ENCODE results near the gene DISP1.

Gene DISP1

GRCh38 chr1:222814536-222815439 is at the start of gene DISP1:
Gene DISP1 (plus strand): TSS chr1:222815039. CDS start chr1:222942824, 127,785 bp downstream.
- H3K27ac ChIP-seq = peak within 1 kb of the TSS; percentile 83

GRCh38 chr1:222767152-222767571 is 47.7 kb upstream of the DISP1 start:
- DNase-seq (ENCODE audit: low read depth, low spot score) = no peak
- no peak overlapping the region for H3K27ac ChIP-seq

More at GRCh38 chr1:222814536-222815439, at the start of gene DISP1:
- no peak for DNase-seq (ENCODE audit: low read depth, low spot score)

GRCh38 chr1:222768592-222768991 is 46.2 kb upstream of the DISP1 start:
- no peak overlapping the region for H3K27ac ChIP-seq
- no peak for DNase-seq (ENCODE audit: low read depth, low spot score)

GRCh38 chr1:222769181-222769580 is 45.7 kb upstream of the DISP1 start:
- no peak for DNase-seq (ENCODE audit: low read depth, low spot score)
- no peak overlapping the region for H3K27ac ChIP-seq

- H3K27ac ChIP-seq = no peak overlapping the region
- DNase-seq (ENCODE audit: low read depth, low spot score) = no peak
Measured at GRCh38 chr1:222769971-222770620, 44.7 kb upstream of the DISP1 start.

- DNase-seq (ENCODE audit: low read depth, low spot score) = no peak
Measured at GRCh38 chr1:222772996-222773379, 41.9 kb upstream of the DISP1 start.

GRCh38 chr1:222777463-222777862 is 37.4 kb upstream of the DISP1 start:
- peak; percentile 80 for DNase-seq (ENCODE audit: low read depth, low spot score)
- peak overlapping the region; percentile 46 for H3K27ac ChIP-seq

More at GRCh38 chr1:222772996-222773379, 41.9 kb upstream of the DISP1 start:
- no peak overlapping the region for H3K27ac ChIP-seq

GRCh38 chr1:222777977-222778376 is 36.9 kb upstream of the DISP1 start:
- peak; percentile 77 for DNase-seq (ENCODE audit: low read depth, low spot score)
- peak overlapping the region; percentile 46 for H3K27ac ChIP-seq

GRCh38 chr1:222781251-222781650 is 33.6 kb upstream of the DISP1 start:
- no peak overlapping the region for H3K27ac ChIP-seq
- DNase-seq (ENCODE audit: low read depth, low spot score) = no peak

- no peak overlapping the region for H3K27ac ChIP-seq
- DNase-seq (ENCODE audit: low read depth, low spot score) = no peak
Measured at GRCh38 chr1:222783051-222783450, 31.8 kb upstream of the DISP1 start.

- DNase-seq (ENCODE audit: low read depth, low spot score) = no peak
- no peak overlapping the region for H3K27ac ChIP-seq
Measured at GRCh38 chr1:222784371-222784770, 30.5 kb upstream of the DISP1 start.

- DNase-seq (ENCODE audit: low read depth, low spot score) = no peak
- H3K27ac ChIP-seq = no peak overlapping the region
Measured at GRCh38 chr1:222784916-222785315, 29.9 kb upstream of the DISP1 start.

GRCh38 chr1:222785529-222785928 is 29.3 kb upstream of the DISP1 start:
- H3K27ac ChIP-seq = no peak overlapping the region
- no peak for DNase-seq (ENCODE audit: low read depth, low spot score)

GRCh38 chr1:222786121-222786520 is 28.7 kb upstream of the DISP1 start:
- DNase-seq (ENCODE audit: low read depth, low spot score) = no peak
- no peak overlapping the region for H3K27ac ChIP-seq

GRCh38 chr1:222787729-222788128 is 27.1 kb upstream of the DISP1 start:
- DNase-seq (ENCODE audit: low read depth, low spot score) = no peak

GRCh38 chr1:222788402-222789156 is 26.3 kb upstream of the DISP1 start:
- H3K27ac ChIP-seq = no peak overlapping the region
- DNase-seq (ENCODE audit: low read depth, low spot score) = no peak

More at GRCh38 chr1:222787729-222788128, 27.1 kb upstream of the DISP1 start:
- H3K27ac ChIP-seq = no peak overlapping the region

- no peak overlapping the region for H3K27ac ChIP-seq
Measured at GRCh38 chr1:222790115-222790514, 24.7 kb upstream of the DISP1 start.

GRCh38 chr1:222790520-222790919 is 24.3 kb upstream of the DISP1 start:
- DNase-seq (ENCODE audit: low read depth, low spot score) = no peak
- no peak overlapping the region for H3K27ac ChIP-seq

More at GRCh38 chr1:222790115-222790514, 24.7 kb upstream of the DISP1 start:
- DNase-seq (ENCODE audit: low read depth, low spot score) = no peak

- DNase-seq (ENCODE audit: low read depth, low spot score) = no peak
- H3K27ac ChIP-seq = no peak overlapping the region
Measured at GRCh38 chr1:222791006-222791710, 23.7 kb upstream of the DISP1 start.

GRCh38 chr1:222792744-222793143 is 22.1 kb upstream of the DISP1 start:
- no peak for DNase-seq (ENCODE audit: low read depth, low spot score)
- H3K27ac ChIP-seq = no peak overlapping the region
